ENCODE results near the gene ARHGEF7. TPM values are rescaled to one million over a fixed set of nuclear protein-coding genes. Genes with fewer than 3 reads are reported as not detected.

The ARHGEF7 gene
- total RNA-seq, 2 donors from 2014 or later = 46.7 to 50.7 TPM

DNA sequence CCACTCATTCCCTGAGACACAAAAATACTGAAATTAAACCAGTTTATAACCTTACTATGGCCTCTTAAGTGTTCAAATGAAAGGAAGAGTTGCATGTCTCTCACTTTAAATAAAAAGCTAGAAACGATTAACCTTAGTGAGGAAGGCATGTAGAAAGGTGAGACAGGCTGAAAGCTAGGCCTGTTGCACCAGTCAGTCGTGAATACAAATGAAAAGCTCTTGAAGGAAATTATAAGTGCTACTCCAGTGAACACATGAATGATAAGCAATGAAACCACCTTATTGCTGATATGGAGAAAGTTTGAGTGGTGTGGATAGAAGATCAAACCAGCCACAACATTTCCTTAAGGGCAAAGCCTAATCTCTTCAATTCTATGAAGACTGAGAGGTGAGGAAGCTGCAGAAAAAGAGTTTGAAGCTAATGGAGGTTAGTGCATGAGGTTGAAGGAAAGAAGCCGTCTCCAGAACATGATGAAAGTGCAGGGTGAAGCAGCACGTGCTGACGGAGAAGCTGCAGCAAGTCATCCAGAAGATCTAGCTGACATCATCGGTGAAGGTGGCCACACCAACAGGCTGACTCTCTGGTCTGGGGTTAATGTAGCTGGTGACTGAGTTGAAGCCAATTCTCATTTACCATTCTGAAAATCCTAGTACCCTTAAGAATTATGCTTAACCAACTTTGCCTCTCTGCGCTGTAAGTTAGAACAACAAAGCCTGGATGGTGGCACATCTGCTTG lies 110.9 kb downstream of the ARHGEF7 start:
- Histone ChIP-seq H3K36me3 (no peaks in the 10 kb centered on the region), H3K27ac (no peak overlapping the region), H3K9ac (ENCODE audit: low read depth in 2 of 2, low read length in 2 of 2) (no peak overlapping the region), H3K27me3 (no peaks in the 10 kb centered on the region), H3K4me1 (no peaks in the 10 kb centered on the region), H3K9me3 (no peaks in the 10 kb centered on the region), H3K4me3 (no peak overlapping the region)
- TF ChIP-seq, protein P1, sequence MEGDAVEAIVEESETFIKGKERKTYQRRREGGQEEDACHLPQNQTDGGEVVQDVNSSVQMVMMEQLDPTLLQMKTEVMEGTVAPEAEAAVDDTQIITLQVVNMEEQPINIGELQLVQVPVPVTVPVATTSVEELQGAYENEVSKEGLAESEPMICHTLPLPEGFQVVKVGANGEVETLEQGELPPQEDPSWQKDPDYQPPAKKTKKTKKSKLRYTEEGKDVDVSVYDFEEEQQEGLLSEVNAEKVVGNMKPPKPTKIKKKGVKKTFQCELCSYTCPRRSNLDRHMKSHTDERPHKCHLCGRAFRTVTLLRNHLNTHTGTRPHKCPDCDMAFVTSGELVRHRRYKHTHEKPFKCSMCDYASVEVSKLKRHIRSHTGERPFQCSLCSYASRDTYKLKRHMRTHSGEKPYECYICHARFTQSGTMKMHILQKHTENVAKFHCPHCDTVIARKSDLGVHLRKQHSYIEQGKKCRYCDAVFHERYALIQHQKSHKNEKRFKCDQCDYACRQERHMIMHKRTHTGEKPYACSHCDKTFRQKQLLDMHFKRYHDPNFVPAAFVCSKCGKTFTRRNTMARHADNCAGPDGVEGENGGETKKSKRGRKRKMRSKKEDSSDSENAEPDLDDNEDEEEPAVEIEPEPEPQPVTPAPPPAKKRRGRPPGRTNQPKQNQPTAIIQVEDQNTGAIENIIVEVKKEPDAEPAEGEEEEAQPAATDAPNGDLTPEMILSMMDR (IDR thresholded peaks at IDR 0.05) = no peak
- intact Hi-C loops (cut with DNase I) = no loop called here
- no peak for DNase-seq

DNA sequence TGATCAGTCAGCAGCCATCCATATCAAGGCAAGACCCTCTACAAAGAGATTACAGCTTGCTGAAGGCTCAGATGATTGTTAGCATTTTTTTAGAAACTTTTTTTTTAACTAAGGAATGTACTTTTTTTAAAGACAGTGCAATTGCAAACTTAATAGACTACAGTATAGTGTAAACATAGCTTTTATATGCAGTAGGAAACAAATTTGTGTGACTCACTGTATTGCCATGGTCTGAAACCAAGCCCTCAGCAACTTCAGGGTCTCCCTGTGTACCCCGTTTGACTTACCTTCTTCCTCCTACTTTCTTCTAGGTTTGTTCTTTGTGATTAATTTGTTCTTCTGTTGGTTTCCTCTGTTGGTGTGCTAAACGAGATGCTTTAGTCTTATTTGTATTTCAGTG lies 112.3 kb downstream of the ARHGEF7 start:
- no peaks in the 10 kb centered on the region for H3K4me1 ChIP-seq
- H3K4me3 ChIP-seq = no peak overlapping the region
- H3K9ac ChIP-seq (ENCODE audit: low read depth in 2 of 2, low read length in 2 of 2) = no peak overlapping the region
- no peak for DNase-seq
- H3K27me3 ChIP-seq = no peaks in the 10 kb centered on the region
- TF ChIP-seq, protein P1 (IDR thresholded peaks at IDR 0.05) = no peak
- H3K27ac ChIP-seq = no peak overlapping the region
- intact Hi-C loops (cut with DNase I) = no loop called here
- H3K9me3 ChIP-seq = no peaks in the 10 kb centered on the region
- no peaks in the 10 kb centered on the region for H3K36me3 ChIP-seq

DNA sequence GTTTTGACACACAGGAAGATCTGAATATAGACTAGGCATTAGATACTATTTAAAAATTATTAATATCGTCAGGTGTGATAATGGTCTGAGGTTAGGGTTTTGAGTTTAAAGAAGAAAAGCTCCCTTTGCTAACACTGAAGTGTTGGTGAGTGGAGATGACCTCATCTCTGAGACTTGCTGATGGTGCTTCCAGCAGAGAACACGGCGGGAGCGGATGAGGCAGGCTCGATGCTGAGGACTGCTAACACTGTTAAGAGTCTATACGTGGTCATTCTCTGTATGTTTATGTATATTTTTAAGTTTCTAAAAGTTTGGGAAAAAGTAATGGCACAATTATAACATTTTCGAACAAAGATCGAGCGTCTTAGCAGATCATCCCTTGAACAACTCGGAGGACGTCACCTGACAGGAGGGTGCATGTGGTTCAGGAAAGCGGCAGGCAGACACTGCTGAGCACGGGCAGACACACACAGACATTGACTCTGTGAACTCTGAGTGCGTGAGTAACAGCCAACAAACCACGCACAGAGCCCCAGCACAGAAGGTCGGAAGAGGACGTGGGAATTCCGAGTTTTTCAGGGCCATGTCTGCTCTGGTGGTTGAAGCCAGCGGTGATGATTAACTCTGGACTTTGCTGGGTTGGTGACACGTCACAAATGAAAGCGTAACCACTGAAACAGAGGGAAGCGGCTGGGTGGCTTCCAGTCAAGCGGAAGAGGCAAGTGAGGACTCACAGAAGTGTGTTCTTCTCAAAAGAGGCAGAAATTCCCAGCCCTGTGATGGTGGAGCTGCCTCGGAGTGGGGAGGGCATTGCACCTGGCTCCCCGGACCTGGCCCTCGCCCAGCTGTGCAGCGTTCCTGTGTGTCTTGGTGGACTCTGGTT lies 113.4 kb downstream of the ARHGEF7 start:
- no peaks in the 10 kb centered on the region for H3K36me3 ChIP-seq
- intact Hi-C loops (cut with DNase I) = no loop called here
- H3K27ac ChIP-seq = no peak overlapping the region

DNA sequence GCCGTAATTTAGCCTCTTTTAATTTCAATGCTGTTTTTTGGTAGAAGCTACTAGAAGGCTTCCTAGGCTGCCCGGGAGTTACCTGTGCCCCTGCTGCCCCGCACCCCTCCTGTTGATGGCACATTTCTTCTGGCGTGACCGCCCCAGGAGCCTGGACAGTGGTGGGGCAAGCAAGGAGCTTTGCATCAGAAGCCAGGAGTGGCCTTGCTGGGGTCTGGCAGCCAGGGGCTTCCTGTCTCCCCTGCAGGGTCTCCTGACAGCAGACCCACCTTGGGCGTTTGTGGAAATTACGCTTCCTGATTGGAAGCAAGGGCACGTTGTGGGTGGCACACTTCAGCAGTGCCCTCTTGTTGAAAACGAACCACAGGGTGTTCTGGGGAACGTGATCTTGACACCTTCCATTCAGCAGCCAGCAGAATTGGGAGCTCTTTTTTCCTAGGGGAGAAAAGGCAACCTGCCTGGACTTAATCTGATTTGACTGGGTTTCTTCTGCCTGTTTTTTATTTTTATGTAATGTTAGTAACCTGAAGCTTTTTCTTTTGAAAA lies 115.3 kb downstream of the ARHGEF7 start:
- H3K9ac ChIP-seq (ENCODE audit: low read depth in 2 of 2, low read length in 2 of 2) = no peak overlapping the region
- TF ChIP-seq, protein P1 (IDR thresholded peaks at IDR 0.05) = no peak
- no peak overlapping the region for H3K27ac ChIP-seq
- DNase-seq = no peak
- no peaks in the 10 kb centered on the region for H3K36me3 ChIP-seq
- intact Hi-C loops (cut with DNase I) = no loop called here
- no peaks in the 10 kb centered on the region for H3K9me3 ChIP-seq
- H3K4me3 ChIP-seq = no peak overlapping the region
- H3K4me1 ChIP-seq = no peaks in the 10 kb centered on the region
- no peaks in the 10 kb centered on the region for H3K27me3 ChIP-seq

More for the DNA sequence above, 113.4 kb downstream of the ARHGEF7 start:
- no peaks in the 10 kb centered on the region for H3K9me3 ChIP-seq
- DNase-seq = no peak
- H3K9ac ChIP-seq (ENCODE audit: low read depth in 2 of 2, low read length in 2 of 2) = no peak overlapping the region
- no peaks in the 10 kb centered on the region for H3K27me3 ChIP-seq
- no peaks in the 10 kb centered on the region for H3K4me1 ChIP-seq
- TF ChIP-seq, protein P1 (IDR thresholded peaks at IDR 0.05) = no peak
- H3K4me3 ChIP-seq = no peak overlapping the region

DNA sequence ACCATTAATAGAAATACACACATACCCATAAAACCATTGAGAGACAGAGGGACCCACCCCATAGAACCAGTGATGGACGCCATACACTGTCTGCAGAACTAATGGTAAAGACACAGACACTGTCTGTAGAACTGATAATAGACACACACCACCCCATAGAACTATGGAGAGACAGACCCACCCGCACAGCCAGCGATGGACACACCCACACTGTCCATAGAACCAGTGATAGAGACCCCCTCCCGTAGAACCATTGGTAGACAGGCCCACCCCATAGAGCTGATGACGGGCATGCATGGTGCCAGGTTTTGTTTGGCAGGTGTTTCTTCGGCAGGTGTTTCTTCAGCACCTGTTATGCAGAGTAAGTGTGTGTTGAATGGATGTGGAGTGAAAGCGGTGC lies 117.1 kb downstream of the ARHGEF7 start:
- Histone ChIP-seq H3K9me3 (no peaks in the 10 kb centered on the region), H3K27me3 (no peaks in the 10 kb centered on the region), H3K4me3 (no peak overlapping the region), H3K27ac (no peak overlapping the region), H3K36me3 (no peaks in the 10 kb centered on the region), H3K4me1 (no peaks in the 10 kb centered on the region), H3K9ac (ENCODE audit: low read depth in 2 of 2, low read length in 2 of 2) (no peak overlapping the region)
- no peak for DNase-seq
- intact Hi-C loops (cut with DNase I) = no loop called here
- TF ChIP-seq, protein P1 (IDR thresholded peaks at IDR 0.05) = no peak
